Natural killer cell (primary cell): ENCODE results near the gene PWWP2A. TPM values are rescaled to one million over a fixed set of nuclear protein-coding genes. Genes with fewer than 3 reads are reported as not detected.

ENCODE experiments used
- ATAC-seq, 3 donors: fragments of 150-1000 bp in 2 of 3; fragments of 200-7000 bp in 1 of 3; cut with Tn5 transposase; 1 replicate in 1 of 3; 2 replicates in 2 of 3; pipeline ENCODE4 v1.10.0; 2021; ENCODE audit warnings: mild to moderate bottlenecking in 2 of 3, moderate library complexity in 2 of 3
- DNase-seq, 2 donors: peaks; one replicate each; pipeline versions ENCODE4 v3.0.0 to v3.0.0-alpha.2; 2013 to 2021; ENCODE audit warnings: mixed read lengths in 1 of 2
- H3K27ac ChIP-seq: one replicate; pipeline ENCODE4 v1.5.1; 2013; ENCODE audit warnings: mild to moderate bottlenecking, low read length
- H3K27me3 ChIP-seq: one replicate; pipeline ENCODE4 v1.6.1; 2013; ENCODE audit warnings: low read length; ENCODE audit not compliant: control insufficient read depth, insufficient read depth
- H3K36me3 ChIP-seq: one replicate; pipeline ENCODE4 v1.6.1; 2013; ENCODE audit warnings: low read length; ENCODE audit not compliant: control insufficient read depth, insufficient read depth
- H3K4me1 ChIP-seq: one replicate; pipeline ENCODE4 v1.6.1; 2013; ENCODE audit warnings: low read length; ENCODE audit not compliant: control insufficient read depth, insufficient read depth
- H3K4me3 ChIP-seq: one replicate; pipeline ENCODE4 v1.5.1; 2013; ENCODE audit warnings: low read length
- H3K9me3 ChIP-seq: one replicate; pipeline ENCODE4 v1.6.1; 2013; ENCODE audit warnings: low read length; ENCODE audit not compliant: control insufficient read depth, insufficient read depth
- H3K27ac Mint-ChIP-seq, 2 donors: one replicate each; pipeline ENCODE4 v1.8.0; 2022; ENCODE audit warnings: mild to moderate bottlenecking in 2 of 2, mixed read lengths in 2 of 2, moderate library complexity in 1 of 2
- H3K27me3 Mint-ChIP-seq, 2 donors: one replicate each; pipeline ENCODE4 v1.8.0; 2022; ENCODE audit warnings: low read depth in 2 of 2, mixed read lengths in 2 of 2
- H3K36me3 Mint-ChIP-seq: one replicate; pipeline ENCODE4 v1.8.0; 2022; ENCODE audit warnings: mixed read lengths
- H3K4me1 Mint-ChIP-seq, 2 donors: one replicate each; pipeline ENCODE4 v1.8.0; 2022; ENCODE audit warnings: mixed read lengths in 2 of 2
- H3K4me3 Mint-ChIP-seq: one replicate; pipeline ENCODE4 v1.8.0; 2022; ENCODE audit warnings: mild to moderate bottlenecking, moderate library complexity, mixed read lengths
- H3K9me3 Mint-ChIP-seq, 2 donors: one replicate each; pipeline ENCODE4 v1.8.0; 2022; ENCODE audit warnings: mixed read lengths in 2 of 2
- WGBS: methylation state at CpG from one replicate; pipeline ENCODE4 v1.1.7; 2013; ENCODE audit warnings: missing lambda C conversion rate; ENCODE audit not compliant: insufficient coverage; 5-methylcytosine and 5-hydroxymethylcytosine counted together
- intact Hi-C: fragments of 100-400 bp; cut with micrococcal nuclease; formaldehyde crosslinking; loops from one replicate; pipeline ENCODE4 v1.14.2; 2022
- total RNA-seq, 4 donors: library from RNA; stranded (reverse); fragments of 120-200 nt in 1 of 4; gene quantifications; one replicate each; pipeline versions ENCODE4 v1.2.3 to v1.2.4, GENCODE V29; 2013 to 2022
- TF ChIP-seq, protein P1 (sequence below): fragments of 200-600 bp; IDR thresholded peaks from one replicate; pipeline ENCODE4 v1.8.0; 2022; ENCODE audit warnings: antibody characterized with exemption

Gene PWWP2A
- total RNA-seq, 3 donors from 2014 or later (not counting 1 experiment from before 2014, with no cell fraction given), result 24.9 to 37.6 (median 30.2) TPM

DNA sequence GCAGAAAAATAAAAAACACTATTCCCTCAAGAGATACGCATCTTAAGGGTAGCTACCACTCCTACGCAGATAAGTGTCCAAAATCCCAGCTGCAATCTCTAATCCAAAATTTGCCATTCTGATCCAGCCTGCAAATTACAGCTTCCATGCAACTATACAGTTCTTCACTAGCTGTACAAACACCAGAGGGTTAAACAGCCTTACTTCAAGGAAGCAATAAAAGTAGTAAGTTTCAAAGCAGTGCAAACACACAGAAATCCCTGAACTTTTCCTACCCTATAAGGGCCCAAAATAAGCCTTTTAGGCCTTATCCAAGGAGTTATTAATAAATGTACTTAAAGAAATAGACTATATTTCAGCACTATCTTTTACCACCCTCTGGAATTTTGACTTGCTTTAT is 39.5 kb downstream of the PWWP2A start:
- WGBS, result 96% methylated on average over 2 of the region's 2 CpGs

DNA sequence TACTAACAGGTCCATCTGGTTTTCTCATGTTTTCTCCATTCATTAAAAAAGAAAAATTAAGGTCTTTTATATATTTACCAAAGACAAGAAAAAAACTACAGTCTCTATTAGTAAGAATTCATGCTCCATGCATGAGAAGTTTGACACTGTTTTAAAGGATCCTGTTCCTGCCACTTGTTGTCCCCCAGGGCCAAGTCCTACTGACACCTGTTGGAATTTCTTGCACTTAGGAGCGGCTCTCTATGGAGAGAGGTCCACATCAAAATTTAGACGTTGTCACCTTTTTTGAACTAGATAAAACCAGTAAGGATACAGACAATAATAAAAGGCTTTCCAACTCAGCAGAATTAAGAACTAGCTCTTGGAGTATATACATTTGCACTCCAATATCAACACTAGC is 42.3 kb downstream of the PWWP2A start:
- intact Hi-C loops, result no loop called here
- Mint-ChIP-seq H3K27ac (peak overlapping the region in 1 of 2 donors; percentile 21), H3K27me3 (no peaks in the 10 kb centered on the region), H3K4me1 (no peaks in the 10 kb centered on the region), H3K36me3 (no peaks in the 10 kb centered on the region), H3K4me3 (no peak overlapping the region), H3K9me3 (no peaks in the 10 kb centered on the region)
- TF ChIP-seq, protein P1, sequence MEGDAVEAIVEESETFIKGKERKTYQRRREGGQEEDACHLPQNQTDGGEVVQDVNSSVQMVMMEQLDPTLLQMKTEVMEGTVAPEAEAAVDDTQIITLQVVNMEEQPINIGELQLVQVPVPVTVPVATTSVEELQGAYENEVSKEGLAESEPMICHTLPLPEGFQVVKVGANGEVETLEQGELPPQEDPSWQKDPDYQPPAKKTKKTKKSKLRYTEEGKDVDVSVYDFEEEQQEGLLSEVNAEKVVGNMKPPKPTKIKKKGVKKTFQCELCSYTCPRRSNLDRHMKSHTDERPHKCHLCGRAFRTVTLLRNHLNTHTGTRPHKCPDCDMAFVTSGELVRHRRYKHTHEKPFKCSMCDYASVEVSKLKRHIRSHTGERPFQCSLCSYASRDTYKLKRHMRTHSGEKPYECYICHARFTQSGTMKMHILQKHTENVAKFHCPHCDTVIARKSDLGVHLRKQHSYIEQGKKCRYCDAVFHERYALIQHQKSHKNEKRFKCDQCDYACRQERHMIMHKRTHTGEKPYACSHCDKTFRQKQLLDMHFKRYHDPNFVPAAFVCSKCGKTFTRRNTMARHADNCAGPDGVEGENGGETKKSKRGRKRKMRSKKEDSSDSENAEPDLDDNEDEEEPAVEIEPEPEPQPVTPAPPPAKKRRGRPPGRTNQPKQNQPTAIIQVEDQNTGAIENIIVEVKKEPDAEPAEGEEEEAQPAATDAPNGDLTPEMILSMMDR, result no peak
- Histone ChIP-seq H3K4me1 (no peaks in the 10 kb centered on the region), H3K27ac (no peak overlapping the region), H3K4me3 (no peak overlapping the region), H3K36me3 (peaks cover 19% of the 10 kb centered on the region), H3K9me3 (no peaks in the 10 kb centered on the region), H3K27me3 (no peaks in the 10 kb centered on the region)
- WGBS, result 100% methylated on average over 2 of the region's 2 CpGs
- ATAC-seq (no peak), DNase-seq (no peak)

More for the DNA sequence above, 39.5 kb downstream of the PWWP2A start:
- Mint-ChIP-seq H3K27ac (no peak overlapping the region), H3K4me1 (no peaks in the 10 kb centered on the region), H3K9me3 (no peaks in the 10 kb centered on the region), H3K36me3 (no peaks in the 10 kb centered on the region), H3K4me3 (no peak overlapping the region), H3K27me3 (no peaks in the 10 kb centered on the region)
- intact Hi-C loops, result no loop called here
- Histone ChIP-seq H3K4me1 (no peaks in the 10 kb centered on the region), H3K27me3 (no peaks in the 10 kb centered on the region), H3K36me3 (peaks cover 19% of the 10 kb centered on the region), H3K4me3 (no peak overlapping the region), H3K27ac (no peak overlapping the region), H3K9me3 (no peaks in the 10 kb centered on the region)
- DNase-seq, result no peak
- TF ChIP-seq, protein P1, result no peak
- no peak for ATAC-seq

DNA sequence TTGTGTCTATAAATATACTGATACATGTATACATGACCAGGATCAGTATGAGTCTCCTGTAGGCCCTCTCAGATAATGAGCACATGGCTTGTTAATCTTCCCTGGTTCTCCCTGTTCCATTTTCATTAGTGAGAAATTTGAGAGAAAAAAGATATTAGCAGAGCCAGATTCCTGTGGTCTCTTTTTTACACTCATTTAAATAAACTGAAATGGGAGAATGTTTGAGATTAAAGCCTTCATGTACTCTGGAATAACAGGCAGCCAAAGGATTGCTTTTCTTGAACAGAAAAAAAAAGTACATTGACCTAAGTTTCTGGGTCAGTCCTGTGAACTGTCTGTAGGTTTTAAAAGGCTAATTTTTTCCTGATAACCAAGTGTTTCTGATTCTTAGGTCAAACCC is 44.2 kb downstream of the PWWP2A start:
- intact Hi-C loops, result no loop called here
- H3K4me3 Mint-ChIP-seq, result no peak overlapping the region
- ATAC-seq (no peak), DNase-seq (no peak)
- Histone ChIP-seq H3K4me1 (no peaks in the 10 kb centered on the region), H3K27me3 (no peaks in the 10 kb centered on the region), H3K9me3 (no peaks in the 10 kb centered on the region), H3K4me3 (no peak overlapping the region), H3K36me3 (peaks cover 19% of the 10 kb centered on the region), H3K27ac (no peak overlapping the region)
- TF ChIP-seq, protein P1, result no peak
- H3K27ac Mint-ChIP-seq, result no peak overlapping the region
- no peaks in the 10 kb centered on the region for H3K36me3 Mint-ChIP-seq
- H3K9me3 Mint-ChIP-seq, result no peaks in the 10 kb centered on the region
- no peaks in the 10 kb centered on the region for H3K27me3 Mint-ChIP-seq
- H3K4me1 Mint-ChIP-seq, result peaks cover 0 to 5% of the 10 kb centered on the region in 2 donors

DNA sequence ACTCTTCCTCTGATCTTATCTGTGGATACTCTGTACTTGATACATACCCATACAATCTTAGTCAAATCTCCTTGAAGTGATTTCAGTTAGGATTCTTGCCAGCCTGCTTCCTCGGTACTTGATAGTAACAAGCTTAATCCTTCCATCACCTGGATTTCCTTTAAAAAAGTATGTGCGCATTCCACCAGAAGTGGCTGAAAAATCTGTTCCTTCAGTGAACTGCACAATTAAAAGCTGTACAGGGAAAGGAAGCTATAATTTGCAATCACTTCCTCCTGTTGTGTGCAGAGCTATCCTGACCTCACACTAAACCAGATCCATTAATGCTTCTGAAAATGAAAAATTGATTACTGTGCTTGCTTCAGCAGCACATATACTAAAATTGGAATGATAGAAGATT is 47.3 kb downstream of the PWWP2A start:
- TF ChIP-seq, protein P1, result no peak
- no peaks in the 10 kb centered on the region for H3K36me3 Mint-ChIP-seq
- H3K4me3 Mint-ChIP-seq, result no peak overlapping the region
- H3K36me3 ChIP-seq, result no peaks in the 10 kb centered on the region
- H3K4me3 ChIP-seq, result no peak overlapping the region
- no peaks in the 10 kb centered on the region for H3K9me3 Mint-ChIP-seq
- 45% methylated on average over 2 of the region's 2 CpGs for WGBS
- H3K27ac Mint-ChIP-seq, result no peak overlapping the region
- no peaks in the 10 kb centered on the region for H3K4me1 ChIP-seq
- intact Hi-C loops, result no loop called here
- H3K9me3 ChIP-seq, result no peaks in the 10 kb centered on the region
- DNase-seq (no peak), ATAC-seq (no peak)
- no peak overlapping the region for H3K27ac ChIP-seq
- H3K4me1 Mint-ChIP-seq, result peaks cover 0 to 9% of the 10 kb centered on the region in 2 donors
- H3K27me3 Mint-ChIP-seq, result no peaks in the 10 kb centered on the region
- H3K27me3 ChIP-seq, result no peaks in the 10 kb centered on the region
